HepG2 (cell line): ENCODE results near the gene FSCN2. TPM values are rescaled to one million over a fixed set of nuclear protein-coding genes. Genes with fewer than 3 reads are reported as not detected.

Experiments
- FLYWCH1 ChIP-seq: sonication (generic); formaldehyde crosslinking; IDR thresholded peaks from 2 replicates; pipeline ENCODE4 v1.8.1; 2023; ENCODE audit warnings: mild to moderate bottlenecking, missing genetic modification reagents
- HNRNPL ChIP-seq: fragments of 200-400 bp; formaldehyde crosslinking; IDR thresholded peaks from 2 replicates; pipeline ENCODE4 v1.6.1; 2017; ENCODE audit warnings: mild to moderate bottlenecking, low read depth, low read length
- HNRNPUL1 ChIP-seq: fragments of 200-400 bp; formaldehyde crosslinking; IDR thresholded peaks from 2 replicates; pipeline ENCODE4 v1.6.1; 2017; ENCODE audit warnings: low read depth, mild to moderate bottlenecking, low read length, moderate library complexity
- MEF2D ChIP-seq: sonication (generic); formaldehyde crosslinking; IDR thresholded peaks from 2 replicates; pipeline ENCODE4 v1.5.1; 2020; ENCODE audit warnings: mild to moderate bottlenecking, missing genetic modification reagents
- RBM22 ChIP-seq: fragments of 200-400 bp; formaldehyde crosslinking; optimal IDR thresholded peaks from 2 replicates; pipeline ENCODE3; 2017; ENCODE audit warnings: mild to moderate bottlenecking, low read length, moderate library complexity
- RFX1 ChIP-seq: fragments of 450-650 bp; IDR thresholded peaks from 2 replicates; pipeline ENCODE4 v1.6.1; 2017
- SAP130 ChIP-seq: IDR thresholded peaks from 2 replicates; pipeline ENCODE4 v1.6.1; 2016; ENCODE audit warnings: low read depth
- SP140L ChIP-seq: sonication (generic); formaldehyde crosslinking; IDR thresholded peaks from 2 replicates; pipeline ENCODE4 v1.4.0; 2020; ENCODE audit warnings: missing genetic modification reagents, borderline replicate concordance
- SRSF1 ChIP-seq: fragments of 200-400 bp; formaldehyde crosslinking; optimal IDR thresholded peaks from 2 replicates; pipeline ENCODE3; 2017; ENCODE audit warnings: mild to moderate bottlenecking, low read depth, low read length, moderate library complexity
- XRCC5 ChIP-seq: fragments of 200-400 bp; formaldehyde crosslinking; optimal IDR thresholded peaks from 2 replicates; pipeline ENCODE3; 2017; ENCODE audit warnings: mild to moderate bottlenecking, low read length
- ZFP90 ChIP-seq: sonication (generic); formaldehyde crosslinking; IDR thresholded peaks from 2 replicates; pipeline ENCODE4 v1.8.0; 2022; ENCODE audit warnings: missing genetic modification reagents, mild to moderate bottlenecking, inconsistent platforms, borderline replicate concordance
- polyA plus RNA-seq, 8 experiments: library from polyadenylated mRNA; depleted of rRNA in 3 of 8; stranded (reverse) in 7 of 8; unstranded in 1 of 8; fragments of >200 nt; fragmentation: Illumina TruSeq in 4 of 8; extraction: Trizol in 4 of 8; gene quantifications; 2 replicates each; pipeline versions ENCODE4 v1.2.1 to v1.2.3, GENCODE V29; 2011 to 2016; ENCODE audit warnings: low read depth in 4 of 8, missing spikeins in 1 of 8, mixed read lengths in 1 of 8; ENCODE audit not compliant: insufficient read depth in 1 of 8
- total RNA-seq, 5 experiments: library from RNA; depleted of rRNA; stranded (reverse); fragments of >200 nt; fragmentation: Illumina TruSeq; extraction: Trizol; gene quantifications; 2 replicates each; pipeline ENCODE4 v1.2.3, GENCODE V29; 2016; ENCODE audit warnings: low read depth in 1 of 5
- TF ChIP-seq, protein P1 (sequence below), 2 experiments: sonication (generic) in 1 of 2; formaldehyde crosslinking in 1 of 2; IDR thresholded peaks; 2 replicates each; pipeline versions ENCODE4 v1.6.1 to v1.9.0; 2014 to 2022; ENCODE audit warnings: antibody characterized with exemption in 1 of 2, borderline replicate concordance in 1 of 2, inconsistent platforms in 1 of 2, low read depth in 1 of 2, missing genetic modification reagents in 1 of 2
- TF ChIP-seq, protein P2 (sequence below): sonication (generic); formaldehyde crosslinking; IDR thresholded peaks from 2 replicates; pipeline ENCODE4 v1.5.0; 2020; ENCODE audit warnings: mild to moderate bottlenecking, missing genetic modification reagents
- TF ChIP-seq, protein P3 (sequence below): sonication (generic); formaldehyde crosslinking; IDR thresholded peaks from 2 replicates; pipeline ENCODE4 v1.4.0; 2020; ENCODE audit warnings: mild to moderate bottlenecking, missing genetic modification reagents
- TF ChIP-seq, protein P4 (sequence below): sonication (generic); formaldehyde crosslinking; IDR thresholded peaks from 2 replicates; pipeline ENCODE4 v1.4.0; 2020; ENCODE audit warnings: missing genetic modification reagents
- TF ChIP-seq, protein P5 (sequence below): sonication (generic); formaldehyde crosslinking; IDR thresholded peaks from 2 replicates; pipeline ENCODE4 v1.4.0; 2020; ENCODE audit warnings: missing genetic modification reagents

FSCN2 gene
- total and polyA plus RNA-seq, 2 of the 13 experiments (the other 11 are each of a cell fraction or from before 2014, with no cell fraction given), result 0.09 TPM; not detected in 1

DNA sequence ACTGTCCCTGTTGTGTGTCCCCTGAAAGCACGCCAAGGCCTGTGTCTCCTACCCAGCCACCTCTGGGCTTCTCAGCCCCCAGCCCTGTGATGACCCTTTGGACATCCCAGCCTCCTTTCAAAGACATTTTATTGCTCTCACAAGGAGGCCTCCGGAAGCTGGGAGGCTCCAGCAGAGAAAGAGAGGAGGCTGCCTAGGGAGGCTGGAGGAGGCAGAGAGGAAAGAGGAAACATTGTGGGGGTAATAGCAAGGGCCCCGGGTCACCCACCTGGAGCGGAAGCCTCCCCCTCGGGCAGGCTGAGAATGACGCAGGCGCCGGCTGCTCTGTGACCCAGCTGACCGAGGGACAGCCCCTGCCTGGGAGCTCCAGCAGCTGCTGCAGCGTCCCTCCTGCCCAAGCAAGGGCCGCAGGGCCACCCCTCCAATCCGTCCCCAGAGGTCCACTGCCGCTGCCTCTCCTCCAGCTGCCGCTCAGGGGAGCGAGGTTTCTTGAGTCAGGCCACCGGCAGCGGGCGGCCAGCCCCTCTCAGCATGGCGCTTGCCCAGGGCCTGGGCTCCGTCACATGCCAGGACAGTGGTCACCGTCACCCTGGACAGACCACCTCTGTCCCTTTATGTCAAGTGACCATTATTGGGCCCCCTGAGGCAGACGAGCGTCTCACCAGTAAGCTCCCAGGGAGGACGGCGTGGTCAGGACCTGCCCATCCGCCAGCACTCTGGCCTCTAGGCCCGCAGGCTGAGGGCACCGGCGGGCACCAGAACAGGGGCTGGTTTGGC, 44.9 kb upstream of the FSCN2 start (continued):
- TF ChIP-seq SRSF1, result no peak
- peak; percentile 10 for TF ChIP-seq XRCC5
- TF ChIP-seq SP140L (CRISPR knock-in tag), result no peak
- TF ChIP-seq ZFP90 (CRISPR knock-in tag), result peak; percentile 19; the same call in 1 of the 2 replicates
- TF ChIP-seq, protein P1, sequence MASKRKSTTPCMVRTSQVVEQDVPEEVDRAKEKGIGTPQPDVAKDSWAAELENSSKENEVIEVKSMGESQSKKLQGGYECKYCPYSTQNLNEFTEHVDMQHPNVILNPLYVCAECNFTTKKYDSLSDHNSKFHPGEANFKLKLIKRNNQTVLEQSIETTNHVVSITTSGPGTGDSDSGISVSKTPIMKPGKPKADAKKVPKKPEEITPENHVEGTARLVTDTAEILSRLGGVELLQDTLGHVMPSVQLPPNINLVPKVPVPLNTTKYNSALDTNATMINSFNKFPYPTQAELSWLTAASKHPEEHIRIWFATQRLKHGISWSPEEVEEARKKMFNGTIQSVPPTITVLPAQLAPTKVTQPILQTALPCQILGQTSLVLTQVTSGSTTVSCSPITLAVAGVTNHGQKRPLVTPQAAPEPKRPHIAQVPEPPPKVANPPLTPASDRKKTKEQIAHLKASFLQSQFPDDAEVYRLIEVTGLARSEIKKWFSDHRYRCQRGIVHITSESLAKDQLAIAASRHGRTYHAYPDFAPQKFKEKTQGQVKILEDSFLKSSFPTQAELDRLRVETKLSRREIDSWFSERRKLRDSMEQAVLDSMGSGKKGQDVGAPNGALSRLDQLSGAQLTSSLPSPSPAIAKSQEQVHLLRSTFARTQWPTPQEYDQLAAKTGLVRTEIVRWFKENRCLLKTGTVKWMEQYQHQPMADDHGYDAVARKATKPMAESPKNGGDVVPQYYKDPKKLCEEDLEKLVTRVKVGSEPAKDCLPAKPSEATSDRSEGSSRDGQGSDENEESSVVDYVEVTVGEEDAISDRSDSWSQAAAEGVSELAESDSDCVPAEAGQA (IDR thresholded peaks at IDR 0.05; ENCODE audit: low read depth), result no peak
- TF ChIP-seq, protein P1 (CRISPR knock-in tag; IDR thresholded peaks at IDR 0.05; ENCODE audit: borderline replicate concordance), result no peak
- TF ChIP-seq, protein P2, sequence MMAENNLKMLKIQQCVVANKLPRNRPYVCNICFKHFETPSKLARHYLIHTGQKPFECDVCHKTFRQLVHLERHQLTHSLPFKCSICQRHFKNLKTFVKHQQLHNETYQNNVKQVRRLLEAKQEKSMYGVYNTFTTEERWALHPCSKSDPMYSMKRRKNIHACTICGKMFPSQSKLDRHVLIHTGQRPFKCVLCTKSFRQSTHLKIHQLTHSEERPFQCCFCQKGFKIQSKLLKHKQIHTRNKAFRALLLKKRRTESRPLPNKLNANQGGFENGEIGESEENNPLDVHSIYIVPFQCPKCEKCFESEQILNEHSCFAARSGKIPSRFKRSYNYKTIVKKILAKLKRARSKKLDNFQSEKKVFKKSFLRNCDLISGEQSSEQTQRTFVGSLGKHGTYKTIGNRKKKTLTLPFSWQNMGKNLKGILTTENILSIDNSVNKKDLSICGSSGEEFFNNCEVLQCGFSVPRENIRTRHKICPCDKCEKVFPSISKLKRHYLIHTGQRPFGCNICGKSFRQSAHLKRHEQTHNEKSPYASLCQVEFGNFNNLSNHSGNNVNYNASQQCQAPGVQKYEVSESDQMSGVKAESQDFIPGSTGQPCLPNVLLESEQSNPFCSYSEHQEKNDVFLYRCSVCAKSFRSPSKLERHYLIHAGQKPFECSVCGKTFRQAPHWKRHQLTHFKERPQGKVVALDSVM (CRISPR knock-in tag), result peak; percentile 68; the same call in 1 of the 2 replicates
- TF ChIP-seq SAP130 (CRISPR knock-in tag), result peak; percentile 48; the same call in 1 of the 2 replicates
- TF ChIP-seq HNRNPUL1, result no peak
- peak; percentile 87 for TF ChIP-seq HNRNPL
- TF ChIP-seq MEF2D, result no peak
- TF ChIP-seq FLYWCH1 (CRISPR knock-in tag), result no peak
- TF ChIP-seq, protein P3, sequence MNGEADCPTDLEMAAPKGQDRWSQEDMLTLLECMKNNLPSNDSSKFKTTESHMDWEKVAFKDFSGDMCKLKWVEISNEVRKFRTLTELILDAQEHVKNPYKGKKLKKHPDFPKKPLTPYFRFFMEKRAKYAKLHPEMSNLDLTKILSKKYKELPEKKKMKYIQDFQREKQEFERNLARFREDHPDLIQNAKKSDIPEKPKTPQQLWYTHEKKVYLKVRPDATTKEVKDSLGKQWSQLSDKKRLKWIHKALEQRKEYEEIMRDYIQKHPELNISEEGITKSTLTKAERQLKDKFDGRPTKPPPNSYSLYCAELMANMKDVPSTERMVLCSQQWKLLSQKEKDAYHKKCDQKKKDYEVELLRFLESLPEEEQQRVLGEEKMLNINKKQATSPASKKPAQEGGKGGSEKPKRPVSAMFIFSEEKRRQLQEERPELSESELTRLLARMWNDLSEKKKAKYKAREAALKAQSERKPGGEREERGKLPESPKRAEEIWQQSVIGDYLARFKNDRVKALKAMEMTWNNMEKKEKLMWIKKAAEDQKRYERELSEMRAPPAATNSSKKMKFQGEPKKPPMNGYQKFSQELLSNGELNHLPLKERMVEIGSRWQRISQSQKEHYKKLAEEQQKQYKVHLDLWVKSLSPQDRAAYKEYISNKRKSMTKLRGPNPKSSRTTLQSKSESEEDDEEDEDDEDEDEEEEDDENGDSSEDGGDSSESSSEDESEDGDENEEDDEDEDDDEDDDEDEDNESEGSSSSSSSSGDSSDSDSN, result 0 out of 2 replicates have a peak, but pooled peaks have one; percentile 28
- no peak for TF ChIP-seq RBM22
- TF ChIP-seq, protein P4, sequence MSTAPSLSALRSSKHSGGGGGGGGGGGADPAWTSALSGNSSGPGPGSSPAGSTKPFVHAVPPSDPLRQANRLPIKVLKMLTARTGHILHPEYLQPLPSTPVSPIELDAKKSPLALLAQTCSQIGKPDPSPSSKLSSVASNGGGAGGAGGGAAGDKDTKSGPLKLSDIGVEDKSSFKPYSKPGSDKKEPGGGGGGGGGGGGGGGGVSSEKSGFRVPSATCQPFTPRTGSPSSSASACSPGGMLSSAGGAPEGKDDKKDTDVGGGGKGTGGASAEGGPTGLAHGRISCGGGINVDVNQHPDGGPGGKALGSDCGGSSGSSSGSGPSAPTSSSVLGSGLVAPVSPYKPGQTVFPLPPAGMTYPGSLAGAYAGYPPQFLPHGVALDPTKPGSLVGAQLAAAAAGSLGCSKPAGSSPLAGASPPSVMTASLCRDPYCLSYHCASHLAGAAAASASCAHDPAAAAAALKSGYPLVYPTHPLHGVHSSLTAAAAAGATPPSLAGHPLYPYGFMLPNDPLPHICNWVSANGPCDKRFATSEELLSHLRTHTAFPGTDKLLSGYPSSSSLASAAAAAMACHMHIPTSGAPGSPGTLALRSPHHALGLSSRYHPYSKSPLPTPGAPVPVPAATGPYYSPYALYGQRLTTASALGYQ, result no peak
- TF ChIP-seq, protein P5, sequence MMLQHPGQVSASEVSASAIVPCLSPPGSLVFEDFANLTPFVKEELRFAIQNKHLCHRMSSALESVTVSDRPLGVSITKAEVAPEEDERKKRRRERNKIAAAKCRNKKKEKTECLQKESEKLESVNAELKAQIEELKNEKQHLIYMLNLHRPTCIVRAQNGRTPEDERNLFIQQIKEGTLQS (CRISPR knock-in tag), result no peak
- TF ChIP-seq RFX1, result no peak
